Urinary bladder (tissue), 4 donors: ENCODE measurements around the gene TBC1D5. TPM values are rescaled to one million over a fixed set of nuclear protein-coding genes. Genes with fewer than 3 reads are reported as not detected.

Experiments
- DNase-seq: peaks from one replicate; pipeline ENCODE4 v3.0.0-alpha.2; 2015; ENCODE audit errors: extremely low spot score
- H3K27ac ChIP-seq: one replicate; pipeline ENCODE4 v1.5.1; 2013; ENCODE audit warnings: low read depth, mild to moderate bottlenecking, moderate library complexity
- H3K36me3 ChIP-seq: one replicate; pipeline ENCODE4 v1.6.1; 2013; ENCODE audit warnings: mild to moderate bottlenecking, moderate library complexity; ENCODE audit not compliant: insufficient read depth
- H3K4me1 ChIP-seq: one replicate; pipeline ENCODE4 v1.6.1; 2013; ENCODE audit warnings: mild to moderate bottlenecking, moderate library complexity; ENCODE audit not compliant: insufficient read depth
- H3K4me3 ChIP-seq: one replicate; pipeline ENCODE4 v1.5.1; 2013; ENCODE audit warnings: low read depth, low read length
- WGBS: extraction: QIAGEN DNeasy Blood & Tissue Kit; methylation state at CpG from one replicate; pipeline ENCODE4 v1.1.7; 2013; 5-methylcytosine and 5-hydroxymethylcytosine counted together
- polyA plus RNA-seq: library from polyadenylated mRNA; stranded (reverse); fragments of 200-250 nt; gene quantifications from one replicate; pipeline ENCODE4 v1.2.3, GENCODE V29; 2013
- total RNA-seq: library from RNA; depleted of rRNA; stranded (reverse); fragments of >200 nt; gene quantifications from one replicate; pipeline ENCODE4 v1.2.3, GENCODE V29; 2014
- donor health status: healthy with polysubstance abuse.
- donor health status: healthy.

Gene TBC1D5
- total and polyA plus RNA-seq, 2 donors: 26.2 to 145 TPM

DNA sequence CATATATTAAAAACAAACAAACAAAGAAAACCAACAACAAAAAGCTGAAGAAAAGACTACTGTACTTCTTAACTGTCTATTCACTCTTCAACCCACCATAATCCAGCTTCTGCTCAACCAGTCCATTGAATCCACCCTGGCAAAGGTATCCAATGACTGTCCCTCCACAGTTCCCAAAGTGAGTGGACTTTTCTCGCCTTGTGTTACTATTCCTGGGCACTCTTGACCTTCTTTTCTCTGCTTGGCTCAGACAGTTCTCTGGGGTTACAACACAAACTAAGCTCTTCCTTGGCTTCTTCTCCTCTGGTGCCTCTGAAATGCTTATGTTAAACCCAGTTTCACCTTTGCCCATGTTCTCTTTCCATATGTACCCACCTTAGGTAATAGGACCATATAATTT, 437.5 kb downstream of the TBC1D5 start:
- H3K36me3 ChIP-seq: no peaks in the 10 kb centered on the region
- no peak for DNase-seq
- no peak overlapping the region for H3K27ac ChIP-seq
- H3K4me1 ChIP-seq: no peaks in the 10 kb centered on the region
- WGBS: 63% methylated on average over 1 of the region's 1 CpG
- H3K4me3 ChIP-seq: no peak overlapping the region

GRCh38 chr3:17302774-17303173, 439.7 kb downstream of the TBC1D5 start:
- Histone ChIP-seq H3K4me1 (no peaks in the 10 kb centered on the region), H3K36me3 (no peaks in the 10 kb centered on the region), H3K4me3 (no peak overlapping the region), H3K27ac (no peak overlapping the region)
- DNase-seq: no peak

DNA sequence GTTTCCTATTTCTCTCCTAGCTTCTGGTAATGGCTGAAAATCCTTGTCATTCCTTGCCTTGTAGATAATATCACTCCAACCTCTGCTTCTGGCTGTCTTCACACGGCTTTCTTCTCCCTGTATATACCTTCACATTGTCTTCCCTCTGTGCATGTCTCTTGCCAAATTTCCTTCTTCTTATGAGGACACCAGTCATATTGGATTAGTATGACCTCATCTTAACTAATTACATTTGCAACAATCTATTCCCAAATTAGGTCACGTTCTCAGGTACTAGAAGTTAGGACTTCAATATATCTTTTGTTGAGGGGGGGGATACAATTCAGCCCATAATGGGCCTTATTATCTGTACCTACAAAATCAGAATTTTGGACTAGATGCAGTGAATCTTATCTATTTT, 440.3 kb downstream of the TBC1D5 start:
- DNase-seq: no peak
- no peak overlapping the region for H3K27ac ChIP-seq
- H3K4me1 ChIP-seq: no peaks in the 10 kb centered on the region
- H3K4me3 ChIP-seq: no peak overlapping the region
- H3K36me3 ChIP-seq: no peaks in the 10 kb centered on the region
- WGBS: 88% methylated on average over 2 of the region's 2 CpGs

DNA sequence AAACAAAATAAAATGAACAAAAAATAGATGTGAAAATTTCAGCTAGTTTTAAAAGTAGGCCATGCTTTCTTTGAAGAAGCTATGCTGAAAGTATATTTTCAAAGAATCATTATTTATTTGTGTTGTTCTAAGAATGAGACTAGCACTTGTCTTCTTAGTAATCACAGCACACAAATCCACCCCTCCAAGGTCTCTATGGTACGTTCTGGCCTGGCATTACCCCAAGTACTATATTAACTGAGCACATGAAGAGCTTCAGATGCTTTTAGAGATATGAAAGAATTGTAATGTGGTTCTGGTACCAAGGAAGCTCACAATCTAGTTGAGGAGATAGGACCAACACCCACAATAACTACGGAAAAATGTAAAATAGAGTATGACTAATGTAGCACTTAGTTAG, 441.2 kb downstream of the TBC1D5 start:
- no peak overlapping the region for H3K4me3 ChIP-seq
- H3K27ac ChIP-seq: no peak overlapping the region
- DNase-seq: no peak
- H3K4me1 ChIP-seq: no peaks in the 10 kb centered on the region
- WGBS: 62% methylated on average over 2 of the region's 2 CpGs
- H3K36me3 ChIP-seq: no peaks in the 10 kb centered on the region

- H3K27ac ChIP-seq: no peak overlapping the region
- no peaks in the 10 kb centered on the region for H3K4me1 ChIP-seq
- DNase-seq: no peak
- H3K36me3 ChIP-seq: no peaks in the 10 kb centered on the region
- WGBS: 77% methylated on average over 4 of the region's 4 CpGs
- H3K4me3 ChIP-seq: no peak overlapping the region
Measured at GRCh38 chr3:17300441-17300840, 442.0 kb downstream of the TBC1D5 start.

- H3K36me3 ChIP-seq: peaks cover 2% of the 10 kb centered on the region
- H3K4me1 ChIP-seq: no peaks in the 10 kb centered on the region
- no peak overlapping the region for H3K27ac ChIP-seq
- no peak for DNase-seq
- H3K4me3 ChIP-seq: no peak overlapping the region
Measured at GRCh38 chr3:17298038-17298437, 444.4 kb downstream of the TBC1D5 start.

DNA sequence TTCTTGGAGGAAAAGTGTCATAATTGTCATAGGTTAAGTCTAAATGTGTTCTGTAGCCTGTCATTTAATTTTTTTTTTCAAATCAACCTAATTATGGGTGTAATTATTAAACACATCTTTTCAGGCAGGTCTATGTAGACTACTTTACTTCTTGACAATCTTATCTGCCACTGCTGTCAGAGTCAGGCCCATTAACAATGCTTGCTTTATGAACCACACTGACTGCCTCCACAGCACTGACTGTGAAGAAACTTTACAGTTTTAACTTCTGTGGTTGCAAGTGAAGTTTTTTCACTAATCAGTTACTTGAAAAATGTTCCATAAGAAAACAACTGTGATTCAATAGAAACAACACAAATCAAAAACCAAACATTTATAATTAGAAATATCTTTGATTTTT, 449.9 kb downstream of the TBC1D5 start:
- no peaks in the 10 kb centered on the region for H3K4me1 ChIP-seq
- H3K4me3 ChIP-seq: no peak overlapping the region

DNA sequence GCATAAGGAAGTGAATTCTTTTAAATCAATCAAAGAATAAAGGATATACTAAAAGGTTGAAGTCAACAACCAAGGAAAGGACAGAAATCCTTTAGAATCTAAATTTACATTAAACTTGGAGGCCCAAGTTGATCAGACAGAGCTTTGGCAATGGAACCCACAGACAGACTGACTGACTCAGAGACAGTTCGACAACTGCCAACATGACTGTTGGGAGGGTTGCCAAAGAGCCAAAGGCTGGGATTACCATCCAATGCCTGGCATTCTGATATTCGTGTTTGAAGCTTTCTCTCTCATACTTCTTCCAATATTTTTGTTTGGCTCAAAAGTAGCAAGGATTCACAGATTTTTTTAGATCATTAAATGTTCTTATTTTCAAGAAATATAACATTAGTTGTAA, 451.5 kb downstream of the TBC1D5 start:
- Histone ChIP-seq H3K4me1 (no peaks in the 10 kb centered on the region), H3K36me3 (peaks cover 2% of the 10 kb centered on the region), H3K27ac (no peak overlapping the region), H3K4me3 (no peak overlapping the region)
- no peak for DNase-seq
- WGBS: 79% methylated on average over 2 of the region's 2 CpGs

More for the DNA sequence above, 449.9 kb downstream of the TBC1D5 start:
- DNase-seq: no peak
- H3K36me3 ChIP-seq: peaks cover 2% of the 10 kb centered on the region
- H3K27ac ChIP-seq: no peak overlapping the region

GRCh38 chr3:17288839-17289399, 453.5 kb downstream of the TBC1D5 start:
- no peak for DNase-seq
- H3K27ac ChIP-seq: no peak overlapping the region
- 97% methylated on average over 14 of the region's 14 CpGs for WGBS
- no peak overlapping the region for H3K4me3 ChIP-seq
- no peaks in the 10 kb centered on the region for H3K4me1 ChIP-seq
- no peaks in the 10 kb centered on the region for H3K36me3 ChIP-seq

DNA sequence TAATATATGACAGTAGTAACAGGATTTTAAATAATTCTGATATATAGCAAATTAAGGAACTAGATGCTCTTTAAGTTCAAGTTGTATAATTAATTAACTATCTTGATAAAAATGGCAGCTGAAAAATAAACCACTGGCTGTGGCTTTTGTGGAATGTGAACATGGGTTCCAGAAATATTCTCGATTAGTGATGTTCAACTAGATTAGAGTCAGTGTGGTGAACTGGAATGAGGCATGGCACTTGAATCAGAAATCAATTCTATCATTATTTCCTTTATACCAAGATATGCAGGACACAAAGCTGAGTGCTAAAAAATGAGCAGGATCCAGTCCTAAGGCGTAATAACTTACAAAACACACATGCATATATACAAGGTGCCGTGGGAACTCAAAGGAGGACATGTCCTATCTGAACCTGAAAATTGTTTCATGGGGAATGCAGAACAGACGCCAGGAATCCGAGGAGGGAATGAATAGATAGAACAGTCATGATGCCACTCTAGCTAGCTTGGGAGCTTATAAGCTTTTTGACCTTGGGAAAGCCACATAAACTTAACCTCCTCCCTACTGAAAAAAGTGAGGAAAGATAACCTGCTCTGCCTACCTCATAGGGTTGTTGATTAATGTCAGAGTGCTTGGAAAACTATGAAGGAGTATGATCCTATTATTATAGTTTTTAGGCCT, 455.3 kb downstream of the TBC1D5 start:
- no peaks in the 10 kb centered on the region for H3K36me3 ChIP-seq
- no peak overlapping the region for H3K4me3 ChIP-seq
- no peaks in the 10 kb centered on the region for H3K4me1 ChIP-seq
- WGBS: 87% methylated on average over 5 of the region's 5 CpGs
- H3K27ac ChIP-seq: no peak overlapping the region
- no peak for DNase-seq

GRCh38 chr3:17278006-17278405, 464.4 kb downstream of the TBC1D5 start:
- Histone ChIP-seq H3K4me1 (no peaks in the 10 kb centered on the region), H3K36me3 (no peaks in the 10 kb centered on the region), H3K4me3 (no peak overlapping the region), H3K27ac (no peak overlapping the region)
- 86% methylated on average over 2 of the region's 2 CpGs for WGBS
- no peak for DNase-seq

DNA sequence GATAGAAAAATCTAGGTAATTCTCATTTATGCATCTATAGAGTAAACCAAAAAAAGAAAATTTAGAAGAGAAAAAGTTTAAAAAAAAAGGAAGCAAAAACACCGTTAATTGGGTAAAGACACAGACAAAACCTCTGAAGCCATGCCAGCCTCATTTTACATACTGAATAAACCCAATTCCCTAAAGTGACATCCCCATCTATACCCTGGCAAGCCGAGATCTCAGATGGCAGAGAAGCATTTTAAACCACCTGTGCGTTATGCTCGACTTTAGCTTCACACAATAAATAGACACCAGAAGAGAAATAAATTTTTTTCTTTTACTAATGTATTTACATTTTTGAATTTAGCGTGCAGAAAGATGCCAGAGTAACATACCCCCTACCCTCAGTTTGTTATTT, 475.6 kb downstream of the TBC1D5 start:
- DNase-seq: no peak
- Histone ChIP-seq H3K4me1 (no peaks in the 10 kb centered on the region), H3K36me3 (no peaks in the 10 kb centered on the region), H3K4me3 (no peak overlapping the region), H3K27ac (no peak overlapping the region)
- 95% methylated on average over 5 of the region's 5 CpGs for WGBS

DNA sequence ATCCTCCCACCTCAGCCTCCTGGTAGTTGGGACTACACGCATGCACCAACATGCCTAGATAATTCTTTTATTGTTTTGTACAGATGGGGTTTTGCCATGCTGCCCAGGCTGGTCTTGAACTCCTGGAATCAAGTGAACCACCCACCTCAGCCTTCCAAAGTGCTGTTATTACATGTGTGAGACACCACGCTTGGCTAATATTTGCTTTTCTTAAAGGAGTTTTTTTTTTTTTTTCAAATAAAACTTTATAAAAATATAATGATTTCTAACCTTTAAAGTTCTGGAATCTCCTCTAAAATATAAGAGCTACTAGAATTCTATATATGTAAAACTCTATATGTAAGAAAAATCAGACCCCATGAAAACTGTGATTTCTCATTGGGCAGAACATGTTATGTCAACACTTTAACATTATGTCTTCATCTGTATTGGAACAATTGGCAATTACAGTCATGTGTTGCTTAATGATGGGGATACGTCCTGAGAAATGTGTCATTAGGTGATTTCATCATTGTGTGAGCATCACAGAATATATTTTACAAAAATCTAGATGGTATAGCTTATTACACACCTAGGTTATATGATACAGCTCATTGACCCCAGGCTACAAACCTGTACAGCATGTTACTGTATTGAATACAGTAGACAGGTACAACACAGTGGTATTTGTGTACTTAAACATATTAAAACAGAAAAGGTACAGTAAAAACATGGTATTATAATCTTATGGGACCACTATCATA, 480.6 kb downstream of the TBC1D5 start:
- Histone ChIP-seq H3K4me1 (no peaks in the 10 kb centered on the region), H3K27ac (no peak overlapping the region), H3K4me3 (no peak overlapping the region), H3K36me3 (no peaks in the 10 kb centered on the region)
- DNase-seq: no peak
- 97% methylated on average over 3 of the region's 3 CpGs for WGBS

DNA sequence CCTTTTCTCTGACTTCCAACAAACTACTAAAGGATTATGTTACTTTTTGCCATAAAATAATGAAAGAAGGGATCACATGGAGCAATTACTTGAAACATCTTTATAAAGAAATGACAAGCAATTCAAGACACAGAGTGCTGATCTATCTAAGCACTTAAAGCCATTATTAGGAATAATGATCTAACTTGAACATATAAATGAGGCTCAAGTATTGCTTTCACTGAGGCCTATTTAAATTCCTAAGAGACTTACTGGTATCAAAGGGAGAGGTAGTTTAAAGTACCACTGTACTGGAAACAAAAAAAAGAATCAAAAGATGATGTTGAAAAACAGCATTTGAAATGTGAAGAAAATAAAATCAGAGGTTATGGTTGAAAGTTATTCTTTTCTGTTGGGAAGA, 482.2 kb downstream of the TBC1D5 start:
- no peak for DNase-seq

More for the DNA sequence above, 482.2 kb downstream of the TBC1D5 start:
- Histone ChIP-seq H3K4me1 (no peaks in the 10 kb centered on the region), H3K27ac (no peak overlapping the region), H3K36me3 (no peaks in the 10 kb centered on the region), H3K4me3 (no peak overlapping the region)
